NCI-H446 treated with DMSO at 0.1 percent for 48 hours (cell line): ENCODE results near the gene TNFSF11.

ENCODE experiments used
- DNase-seq: peaks from one replicate; lab custom pipeline; 2025; lab: John Stamatoyannopoulos, UW

Gene TNFSF11

GRCh38 chr13:42611086-42611779, 37.3 kb downstream of the TNFSF11 start:
- no peak for DNase-seq

- peak; percentile 2 for DNase-seq
These were observed 38.2 kb downstream of the TNFSF11 start for GRCh38 chr13:42612021-42612765.

- DNase-seq = no peak
These were observed 40.6 kb downstream of the TNFSF11 start for GRCh38 chr13:42614436-42615035.

GRCh38 chr13:42615691-42616090, 41.7 kb downstream of the TNFSF11 start:
- no peak for DNase-seq

GRCh38 chr13:42617221-42617620, 43.3 kb downstream of the TNFSF11 start:
- DNase-seq = no peak

GRCh38 chr13:42623916-42624315, 50.0 kb downstream of the TNFSF11 start:
- DNase-seq = peak; percentile 49

GRCh38 chr13:42625611-42626010, 51.7 kb downstream of the TNFSF11 start:
- DNase-seq = no peak

GRCh38 chr13:42626176-42626860, 52.4 kb downstream of the TNFSF11 start:
- no peak for DNase-seq

GRCh38 chr13:42628666-42629065, 54.7 kb downstream of the TNFSF11 start:
- no peak for DNase-seq

GRCh38 chr13:42631181-42631580, 57.2 kb downstream of the TNFSF11 start:
- DNase-seq = no peak

GRCh38 chr13:42633495-42633894, 59.5 kb downstream of the TNFSF11 start:
- DNase-seq = no peak

- DNase-seq = no peak
These were observed 64.1 kb downstream of the TNFSF11 start for GRCh38 chr13:42638101-42638500.

- no peak for DNase-seq
These were observed 64.9 kb downstream of the TNFSF11 start for GRCh38 chr13:42638886-42639285.

GRCh38 chr13:42643076-42643475, 69.1 kb downstream of the TNFSF11 start:
- no peak for DNase-seq

- DNase-seq = no peak
These were observed 70.9 kb downstream of the TNFSF11 start for GRCh38 chr13:42644841-42645240.

- no peak for DNase-seq
These were observed 71.8 kb downstream of the TNFSF11 start for GRCh38 chr13:42645717-42646116.

GRCh38 chr13:42649141-42649540, 75.2 kb downstream of the TNFSF11 start:
- DNase-seq = no peak

GRCh38 chr13:42649831-42650230, 75.9 kb downstream of the TNFSF11 start:
- DNase-seq = no peak

- no peak for DNase-seq
These were observed 76.6 kb downstream of the TNFSF11 start for GRCh38 chr13:42650506-42650905.

GRCh38 chr13:42651936-42652641, 78.1 kb downstream of the TNFSF11 start:
- no peak for DNase-seq

- DNase-seq = no peak
These were observed 78.9 kb downstream of the TNFSF11 start for GRCh38 chr13:42652642-42653415.
